Tibial nerve (tissue), 4 donors: ENCODE results near the gene USP13. TPM values are rescaled to one million over a fixed set of nuclear protein-coding genes. Genes with fewer than 3 reads are reported as not detected.
"Not testable (repeated sequence)": the region's sequence is repeated elsewhere in the genome, so short reads cannot be mapped to it uniquely, and the experiment has no call there.

ENCODE experiments used
- DNase-seq, 2 donors: peaks; one replicate each; pipeline ENCODE4 v3.0.0-alpha.2; 2019; ENCODE audit warnings: low spot score in 2 of 2
- H3K27ac ChIP-seq, 4 donors: fragments of 200-600 bp; sonication (generic) in 3 of 4; one replicate each; pipeline ENCODE4 v1.5.1; 2017 to 2019; ENCODE audit warnings: mild to moderate bottlenecking in 1 of 4
- H3K27me3 ChIP-seq, 2 donors: fragments of 200-600 bp; sonication (generic) in 1 of 2; one replicate each; pipeline versions ENCODE4 v1.5.1 to v1.6.0; 2017 to 2019
- H3K36me3 ChIP-seq, 3 donors: fragments of 200-600 bp; sonication (generic); one replicate each; pipeline ENCODE4 v1.5.1; 2018 to 2019
- H3K4me1 ChIP-seq, 4 donors: fragments of 200-600 bp; sonication (generic) in 3 of 4; one replicate each; pipeline ENCODE4 v1.5.1; 2017 to 2019
- H3K4me3 ChIP-seq, 4 donors: fragments of 200-600 bp; sonication (generic) in 3 of 4; one replicate each; pipeline ENCODE4 v1.5.1; 2017 to 2019; ENCODE audit warnings: mild to moderate bottlenecking in 1 of 4, moderate library complexity in 1 of 4
- H3K9me3 ChIP-seq, 4 donors: fragments of 200-600 bp; sonication (generic) in 3 of 4; one replicate each; pipeline ENCODE4 v1.5.1; 2017 to 2019
- EP300 ChIP-seq, 2 donors: sonication (generic); formaldehyde crosslinking; IDR thresholded peaks; one replicate each; pipeline ENCODE4 v1.6.1; 2017; ENCODE audit warnings: antibody characterized with exemption in 2 of 2, mild to moderate bottlenecking in 1 of 2
- POLR2A ChIP-seq, 2 donors: fragments of 450-650 bp; IDR thresholded peaks; one replicate each; pipeline ENCODE4 v1.6.1; 2017; ENCODE audit warnings: antibody characterized with exemption in 2 of 2, mild to moderate bottlenecking in 2 of 2, moderate library complexity in 2 of 2
- WGBS, 2 donors: methylation state at CpG; one replicate each; pipeline ENCODE4 v1.1.5; 2018; 5-methylcytosine and 5-hydroxymethylcytosine counted together
- total RNA-seq, 4 donors: library from RNA; depleted of rRNA; stranded (reverse); fragments of >200 nt; gene quantifications; one replicate each; pipeline ENCODE4 v1.1.0, GENCODE V29; 2016
- TF ChIP-seq, protein P1 (sequence below), 5 experiments: fragments of 200-600 bp in 3 of 5; fragments of 450-650 bp in 2 of 5; sonication (generic) in 3 of 5; IDR thresholded peaks; one replicate each; pipeline ENCODE4 v1.5.1; 2016 to 2019; ENCODE audit warnings: antibody characterized with exemption in 5 of 5, mild to moderate bottlenecking in 3 of 5, moderate library complexity in 2 of 5

Gene USP13
- total RNA-seq, 4 donors from 2014 or later, result 9.8 to 16.7 (median 14.2) TPM

DNA sequence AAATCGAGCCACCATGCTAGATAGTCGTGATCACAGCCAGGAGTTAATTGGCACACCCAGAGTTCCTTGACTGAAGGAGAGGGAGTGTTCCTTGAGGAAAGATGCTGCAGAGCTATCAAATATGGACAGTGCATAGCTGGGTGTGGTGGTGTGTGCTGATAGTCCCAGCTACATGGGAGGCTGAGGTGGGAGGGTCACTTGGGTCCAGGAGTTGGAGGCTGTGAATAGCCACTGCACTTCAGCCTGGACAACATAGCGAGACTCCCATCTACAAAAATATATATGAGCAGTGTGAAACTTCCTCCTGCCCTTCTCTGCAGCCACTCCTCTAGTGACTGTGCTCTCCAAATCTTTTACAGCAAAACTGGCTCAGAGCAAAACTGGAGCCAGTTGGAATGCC lies 10.0 kb upstream of the USP13 start:
- no peaks in the 10 kb centered on the region for H3K4me1 ChIP-seq
- 80 to 87% methylated on average over 3 of the region's 3 CpGs for WGBS, 2 donors

DNA sequence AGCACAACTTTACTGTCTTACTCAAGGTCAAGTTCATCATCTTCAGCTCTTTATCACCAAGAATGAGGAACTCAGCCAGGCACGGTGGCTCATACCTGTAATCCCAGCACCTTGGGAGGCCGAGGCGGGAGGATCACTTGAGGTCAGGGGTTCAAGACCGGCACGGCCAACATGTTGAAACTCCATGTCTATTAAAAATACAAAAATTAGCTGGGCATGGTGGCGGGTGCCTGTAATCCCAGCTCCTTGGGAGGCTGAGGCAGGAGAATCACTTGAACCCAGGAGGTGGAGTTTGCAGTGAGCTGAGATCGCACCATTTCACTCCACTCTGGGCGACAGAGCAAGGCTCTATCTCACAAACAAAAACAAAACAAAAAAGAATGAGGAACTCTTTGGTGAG lies 9.0 kb upstream of the USP13 start:
- H3K4me3 ChIP-seq, H3K4me1 ChIP-seq, H3K9me3 ChIP-seq, H3K27ac ChIP-seq, H3K36me3 ChIP-seq, DNase-seq, H3K27me3 ChIP-seq: not testable (repeated sequence)
- 93 to 94% methylated on average over 8 of the region's 8 CpGs for WGBS, 2 donors

More for the DNA sequence above, 10.0 kb upstream of the USP13 start:
- H3K9me3 ChIP-seq, result no peaks in the 10 kb centered on the region
- TF ChIP-seq, protein P1, sequence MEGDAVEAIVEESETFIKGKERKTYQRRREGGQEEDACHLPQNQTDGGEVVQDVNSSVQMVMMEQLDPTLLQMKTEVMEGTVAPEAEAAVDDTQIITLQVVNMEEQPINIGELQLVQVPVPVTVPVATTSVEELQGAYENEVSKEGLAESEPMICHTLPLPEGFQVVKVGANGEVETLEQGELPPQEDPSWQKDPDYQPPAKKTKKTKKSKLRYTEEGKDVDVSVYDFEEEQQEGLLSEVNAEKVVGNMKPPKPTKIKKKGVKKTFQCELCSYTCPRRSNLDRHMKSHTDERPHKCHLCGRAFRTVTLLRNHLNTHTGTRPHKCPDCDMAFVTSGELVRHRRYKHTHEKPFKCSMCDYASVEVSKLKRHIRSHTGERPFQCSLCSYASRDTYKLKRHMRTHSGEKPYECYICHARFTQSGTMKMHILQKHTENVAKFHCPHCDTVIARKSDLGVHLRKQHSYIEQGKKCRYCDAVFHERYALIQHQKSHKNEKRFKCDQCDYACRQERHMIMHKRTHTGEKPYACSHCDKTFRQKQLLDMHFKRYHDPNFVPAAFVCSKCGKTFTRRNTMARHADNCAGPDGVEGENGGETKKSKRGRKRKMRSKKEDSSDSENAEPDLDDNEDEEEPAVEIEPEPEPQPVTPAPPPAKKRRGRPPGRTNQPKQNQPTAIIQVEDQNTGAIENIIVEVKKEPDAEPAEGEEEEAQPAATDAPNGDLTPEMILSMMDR (IDR thresholded peaks at IDR 0.05), result no peak
- TF ChIP-seq EP300 (IDR thresholded peaks at IDR 0.05) (no peak), POLR2A (IDR thresholded peaks at IDR 0.05) (no peak)
- no peak overlapping the region for H3K27ac ChIP-seq
- no peaks in the 10 kb centered on the region for H3K27me3 ChIP-seq
- no peak for DNase-seq
- no peaks in the 10 kb centered on the region for H3K36me3 ChIP-seq
- H3K4me3 ChIP-seq, result no peak overlapping the region

DNA sequence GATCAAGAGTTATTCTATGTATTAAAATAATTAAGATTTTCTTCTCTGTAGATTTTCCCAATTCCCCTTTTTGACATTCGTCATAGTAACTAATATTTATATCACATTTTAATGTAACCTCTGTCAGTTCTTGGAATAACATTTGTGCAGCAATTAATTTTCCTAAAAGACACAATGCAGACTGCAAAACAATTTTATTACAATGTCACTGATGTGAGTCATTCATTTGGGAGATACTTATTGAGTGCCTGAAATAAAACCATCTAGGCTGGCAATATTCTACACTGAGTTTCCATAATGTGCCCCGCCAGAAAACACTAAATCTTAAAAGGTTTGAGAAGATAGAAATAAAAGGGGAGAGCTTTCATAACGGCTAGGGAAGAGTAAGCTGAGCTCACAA lies 6.7 kb upstream of the USP13 start:
- TF ChIP-seq EP300 (IDR thresholded peaks at IDR 0.05) (no peak), POLR2A (IDR thresholded peaks at IDR 0.05) (no peak)
- TF ChIP-seq, protein P1 (IDR thresholded peaks at IDR 0.05), result no peak
- WGBS, 2 donors, result 73 to 76% methylated on average over 3 of the region's 3 CpGs

DNA sequence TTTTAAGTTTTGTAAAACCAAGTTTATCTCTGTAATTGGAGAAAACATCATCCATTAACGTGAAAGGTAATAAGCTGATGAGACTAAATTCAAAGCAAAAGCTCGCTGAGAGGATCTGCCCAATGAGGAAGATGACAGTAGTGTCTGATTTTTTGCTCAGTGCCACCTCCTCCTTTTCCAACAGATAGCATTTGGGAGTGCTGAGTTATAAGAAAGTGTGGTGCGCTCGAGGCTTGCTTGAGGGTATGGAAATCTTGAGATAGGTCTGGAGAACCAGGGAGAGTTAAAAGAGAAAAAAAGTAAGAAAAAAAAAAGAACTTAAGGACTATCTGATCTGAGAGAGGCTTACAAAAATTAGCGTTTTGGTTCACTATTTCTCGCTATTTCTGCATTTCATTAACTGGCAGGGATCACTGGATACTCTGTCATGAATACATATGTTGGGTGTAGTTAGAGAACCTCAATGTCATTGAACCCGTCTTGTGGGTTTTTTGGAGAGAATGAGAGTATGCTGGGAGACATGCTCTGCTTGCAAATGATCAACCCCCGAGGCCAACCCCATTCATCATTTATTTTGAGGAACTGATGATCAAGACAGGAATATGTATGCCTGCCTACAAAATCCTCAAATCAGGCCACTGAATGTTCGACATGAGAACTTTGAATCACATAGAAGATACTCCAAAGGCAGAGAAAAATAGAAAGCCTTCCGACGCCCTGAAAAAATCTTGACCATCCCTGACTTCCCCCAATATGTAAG lies 973 bp upstream of the USP13 start:
- Histone ChIP-seq H3K4me1 (peaks cover 0 to 20% (median 0%) of the 10 kb centered on the region in 4 donors), H3K4me3 (peak overlapping the region; percentile 57 to 89 (median 70)), H3K27ac (peak overlapping the region in 3 of 4 donors; percentile 89 to 94 (median 90)), H3K27me3 (no peaks in the 10 kb centered on the region), H3K9me3 (no peaks in the 10 kb centered on the region), H3K36me3 (no peaks in the 10 kb centered on the region)
- TF ChIP-seq, protein P1 (IDR thresholded peaks at IDR 0.05), result no peak
- TF ChIP-seq EP300 (IDR thresholded peaks at IDR 0.05) (no peak), POLR2A (IDR thresholded peaks at IDR 0.05) (no peak)
- WGBS, 2 donors, result 46 to 49% methylated on average over 11 of the region's 11 CpGs
- DNase-seq, result no peak

More for the DNA sequence above, 6.7 kb upstream of the USP13 start:
- H3K36me3 ChIP-seq, result no peaks in the 10 kb centered on the region
- no peaks in the 10 kb centered on the region for H3K27me3 ChIP-seq
- H3K4me1 ChIP-seq, result no peaks in the 10 kb centered on the region
- H3K27ac ChIP-seq, result no peak overlapping the region
- no peak overlapping the region for H3K4me3 ChIP-seq
- no peak for DNase-seq
- no peaks in the 10 kb centered on the region for H3K9me3 ChIP-seq

DNA sequence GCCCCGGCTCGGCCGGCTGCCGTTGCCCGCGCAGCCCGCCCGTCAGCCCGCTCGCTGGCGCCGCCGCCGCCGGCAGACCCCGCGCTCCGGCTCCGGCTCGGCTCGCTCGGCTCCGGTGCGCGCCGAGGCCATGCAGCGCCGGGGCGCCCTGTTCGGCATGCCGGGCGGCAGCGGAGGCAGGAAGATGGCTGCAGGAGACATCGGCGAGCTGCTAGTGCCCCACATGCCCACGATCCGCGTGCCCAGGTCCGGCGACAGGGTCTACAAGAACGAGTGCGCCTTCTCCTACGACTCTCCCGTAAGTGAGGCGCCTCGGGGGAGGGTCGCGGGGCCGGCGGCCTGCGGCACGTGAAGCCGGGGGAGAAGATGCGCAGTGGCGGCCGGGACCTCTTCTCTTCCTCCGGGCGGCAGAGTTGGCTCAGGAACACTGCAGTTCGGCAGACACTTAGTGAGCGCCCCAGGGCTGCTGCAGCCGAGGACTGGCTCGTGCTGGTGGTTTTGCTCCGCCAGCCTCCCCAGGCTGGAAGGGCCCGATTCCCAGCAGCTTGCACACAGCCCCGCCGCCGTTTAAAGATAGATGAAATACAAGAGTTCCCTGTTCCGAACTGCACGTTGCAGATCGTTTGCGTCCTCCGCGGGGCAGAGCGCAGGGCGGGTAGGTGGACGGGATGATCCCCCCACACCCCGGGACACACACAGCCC lies 407 bp downstream of the USP13 start:
- DNase-seq, result peak; percentile 42 to 46
- TF ChIP-seq, protein P1 (IDR thresholded peaks at IDR 0.05), result no peak
- TF ChIP-seq POLR2A (IDR thresholded peaks at IDR 0.05) (no peak), EP300 (IDR thresholded peaks at IDR 0.05) (peak in 1 of 2 donors; percentile 65)
- 0 to 1% methylated on average over 27 to 71 of the region's 77 CpGs for WGBS, 2 donors
- no peaks in the 10 kb centered on the region for H3K9me3 ChIP-seq
- peak overlapping the region; percentile 62 to 94 (median 90) for H3K27ac ChIP-seq
- H3K36me3 ChIP-seq, result no peaks in the 10 kb centered on the region
- peak overlapping the region; percentile 60 to 89 (median 84) for H3K4me3 ChIP-seq
- H3K4me1 ChIP-seq, result peaks cover 0 to 22% (median 0%) of the 10 kb centered on the region in 4 donors
- H3K27me3 ChIP-seq, result no peaks in the 10 kb centered on the region
